K562 (cell line): Measurements from ENCODE around the gene FUT4. TPM values are rescaled to one million over a fixed set of nuclear protein-coding genes. Genes with fewer than 3 reads are reported as not detected.

Experiments used
- ATAC-seq: fragments of 200-7000 bp; cut with Tn5 transposase; 3 replicates; pipeline ENCODE4 v1.9.1; 2020; ENCODE audit warnings: moderate library complexity
- BruUV-seq: library from RNA; stranded (reverse); fragments of 400-500 nt; replicated peaks from 2 replicates; lab custom pipeline; 2021; lab: Mats Ljungman, UMichigan
- CTCF ChIA-PET: fragments of 300-600 bp; formaldehyde crosslinking; extraction: SDS; loops from one replicate; lab custom pipeline; 2021; ENCODE audit warnings: low intra/inter-chr PET ratio; lab: Yijun Ruan, JAX
- POLR2A ChIA-PET: fragments of 300-600, 350-650 bp; sonication (Branson Sonifier 250); formaldehyde crosslinking; extraction: SDS; loops from one replicate; lab custom pipeline; 2021; ENCODE audit warnings: antibody characterized with exemption, inconsistent platforms; lab: Yijun Ruan, JAX
- DNase-seq, 4 experiments: peaks; one replicate each; pipeline versions ENCODE4 v3.0.0 to v3.0.0-alpha.2; 2011 to 2018; ENCODE audit warnings: low spot score in 3 of 4, mixed read lengths in 3 of 4; ENCODE audit errors: extremely low read depth in 1 of 4
- FAIRE-seq: peaks from 2 replicates; lab custom pipeline; 2011; peaks lifted over from hg19 to GRCh38; lab: Jason Lieb, UNC
- H2AFZ ChIP-seq: 2 replicates; pipeline ENCODE4 v1.6.0; 2011; ENCODE audit warnings: low read depth, low read length, control low read depth, inconsistent platforms
- H3K27ac ChIP-seq: fragments of 200-600 bp; 3 replicates; pipeline ENCODE4 v1.8.0; 2011; ENCODE audit warnings: low read depth, mild to moderate bottlenecking, control low read depth, inconsistent platforms, low read length, moderate library complexity, mixed read lengths; ENCODE audit errors: extremely low read depth
- H3K27me3 ChIP-seq, 2 experiments: fragments of 300-600 bp in 1 of 2; 2 replicates in 1 of 2; 3 replicates in 1 of 2; pipeline versions ENCODE4 v1.6.0 to v1.8.0; 2011; ENCODE audit warnings: inconsistent platforms in 2 of 2, low read length in 2 of 2, mild to moderate bottlenecking in 1 of 2, mixed read lengths in 1 of 2, moderate library complexity in 1 of 2; ENCODE audit not compliant: control insufficient read depth in 2 of 2, insufficient read depth in 2 of 2
- H3K36me3 ChIP-seq: fragments of 300-600 bp; 3 replicates; pipeline ENCODE4 v1.8.0; 2011; ENCODE audit warnings: mild to moderate bottlenecking, low read length, inconsistent platforms; ENCODE audit not compliant: control insufficient read depth, insufficient read depth
- H3K4me1 ChIP-seq, 2 experiments: fragments of 200-600 bp in 1 of 2; replicated peaks in 1 of 2; 2 replicates in 1 of 2; 3 replicates in 1 of 2; pipeline versions ENCODE4 v1.5.1 to v1.8.0; 2011; ENCODE audit warnings: inconsistent platforms in 2 of 2, low read length in 2 of 2, mild to moderate bottlenecking in 1 of 2, mixed read lengths in 1 of 2, moderate library complexity in 1 of 2; ENCODE audit not compliant: control insufficient read depth in 2 of 2, insufficient read depth in 2 of 2
- H3K4me2 ChIP-seq: 2 replicates; pipeline ENCODE4 v1.6.1; 2011; ENCODE audit warnings: low read length, control low read depth, inconsistent platforms, mixed read lengths; ENCODE audit not compliant: insufficient read depth
- H3K4me3 ChIP-seq: fragments of 200-600 bp; sonication (generic), shearing (Covaris generic); 2 replicates; pipeline ENCODE4 v1.5.1; 2016; ENCODE audit warnings: control low read depth, inconsistent platforms
- H3K79me2 ChIP-seq: fragments of 200-600 bp; 3 replicates; pipeline ENCODE4 v1.8.0; 2011; ENCODE audit warnings: low read length, inconsistent platforms; ENCODE audit not compliant: control insufficient read depth, insufficient read depth
- H3K9ac ChIP-seq, 2 experiments: 2 replicates each; pipeline versions ENCODE4 v1.6.0 to v1.6.1; 2011; ENCODE audit warnings: low read depth in 2 of 2, low read length in 2 of 2, control low read depth in 1 of 2, inconsistent platforms in 1 of 2, mild to moderate bottlenecking in 1 of 2, mixed read lengths in 1 of 2; ENCODE audit not compliant: insufficient read depth in 1 of 2
- H3K9me1 ChIP-seq: one replicate; pipeline ENCODE4 v1.6.0; 2011; ENCODE audit warnings: inconsistent platforms, mild to moderate bottlenecking, low read length, moderate library complexity; ENCODE audit not compliant: control insufficient read depth, insufficient read depth
- H3K9me3 ChIP-seq: replicated peaks from 2 replicates; pipeline ENCODE4 v1.5.1; 2011; ENCODE audit warnings: low read depth, low read length, inconsistent platforms; ENCODE audit not compliant: control insufficient read depth, insufficient read depth
- H4K20me1 ChIP-seq: replicated peaks from 2 replicates; pipeline ENCODE4 v1.6.1; 2011; ENCODE audit warnings: low read length, inconsistent platforms, mixed read lengths; ENCODE audit not compliant: control insufficient read depth, insufficient read depth
- CBFA2T3 ChIP-seq: fragments of 450-650 bp; IDR thresholded peaks from 2 replicates; pipeline ENCODE4 v1.6.1; 2017
- MAZ ChIP-seq, 2 experiments: fragments of 450-650 bp in 1 of 2; sonication (generic) in 1 of 2; formaldehyde crosslinking; IDR thresholded peaks in 1 of 2; conservative IDR thresholded peaks in 1 of 2; 2 replicates each; pipeline versions ENCODE4 v1.4.0 to v1.5.0; 2020; ENCODE audit warnings: mild to moderate bottlenecking in 1 of 2, missing genetic modification reagents in 1 of 2
- ZC3H11A ChIP-seq: IDR thresholded peaks from 2 replicates; pipeline ENCODE4 v1.6.1; 2012; ENCODE audit warnings: low read depth, low read length, improper control_type of control experiment
- ZNF277 ChIP-seq: fragments of 250-450 bp; sonication (Bioruptor Pico); IDR thresholded peaks from 2 replicates; pipeline ENCODE4 v1.8.0; 2022; ENCODE audit warnings: inconsistent platforms, mild to moderate bottlenecking, moderate library complexity, borderline replicate concordance
- ZNF592 ChIP-seq: fragments of 450-650 bp; IDR thresholded peaks from 2 replicates; pipeline ENCODE4 v1.6.1; 2017; ENCODE audit warnings: antibody characterized with exemption, mild to moderate bottlenecking
- ZNF766 ChIP-seq: fragments of 200-800 bp; sonication (Bioruptor generic); conservative IDR thresholded peaks from 2 replicates; pipeline ENCODE4 v1.6.1; 2016; ENCODE audit warnings: missing genetic modification characterization, missing compliant biosample characterization
- ZNF780A ChIP-seq: fragments of 250-450 bp; sonication (Bioruptor Pico); IDR thresholded peaks from 2 replicates; pipeline ENCODE4 v1.5.0; 2021; ENCODE audit warnings: mild to moderate bottlenecking
- WGBS: fragments of 100-300 bp; shearing (Covaris generic); methylation state at CpG from one replicate; pipeline ENCODE4 v1.1.6; 2016; ENCODE audit warnings: low coverage, mixed read lengths; ENCODE audit not compliant: insufficient coverage; ENCODE audit errors: missing lambda C conversion rate; 5-methylcytosine and 5-hydroxymethylcytosine counted together
- in situ Hi-C: fragments of 300-500 bp; cut with MboI; formaldehyde crosslinking; loops from 4 replicates; pipeline ENCODE4 v1.15.0; 2018; ENCODE audit warnings: inconsistent platforms, mixed read lengths
- intact Hi-C: fragments of 100-400 bp; cut with micrococcal nuclease; formaldehyde crosslinking; loops from 2 replicates; pipeline ENCODE4 v1.14.2; 2022
- polyA plus RNA-seq, 8 experiments: library from polyadenylated mRNA; depleted of rRNA in 4 of 8; stranded (reverse) in 5 of 8; unstranded in 3 of 8; fragments of >200 nt; fragmentation: Nextera tagmentation in 2 of 8; fragmentation: Illumina TruSeq in 1 of 8; extraction: Ambion mirVana in 2 of 8; extraction: Trizol in 1 of 8; gene quantifications; 2 replicates each; pipeline versions ENCODE4 v1.2.1 to v1.2.3, GENCODE V29; 2011 to 2014; ENCODE audit warnings: inconsistent platforms in 1 of 8, missing spikeins in 1 of 8
- total RNA-seq, 7 experiments: library from RNA; depleted of rRNA in 6 of 7; stranded (reverse); fragments of >200 nt in 6 of 7; fragmentation: Illumina TruSeq in 2 of 7; extraction: Trizol in 2 of 7; gene quantifications; 2 replicates each; pipeline versions ENCODE4 v1.2.1 to v1.2.3, GENCODE V29; 2011 to 2021; ENCODE audit warnings: low replicate concordance in 1 of 7

Gene FUT4
- total and polyA plus RNA-seq, 9 of the 15 experiments (the other 6 are each of a cell fraction or from before 2014, with no cell fraction given), result 1.1 to 8.9 (median 5.5) TPM

GRCh38 chr11:94558932-94559331 lies 15.2 kb downstream of the FUT4 start:
- Histone ChIP-seq H2AFZ (peak overlapping the region; percentile 67), H3K27ac (peak overlapping the region; percentile 35; the same call in 1 of the 3 replicates), H3K4me3 (no peak overlapping the region), H3K36me3 (no peaks in the 10 kb centered on the region), H3K79me2 (no peaks in the 10 kb centered on the region), H3K27me3 (no peaks in the 10 kb centered on the region; a peak in 1 of 5 replicates), H3K9ac (no peak overlapping the region; a peak in 1 of 4 replicates), H4K20me1 (no peaks in the 10 kb centered on the region), H3K4me1 (peaks cover 0 to 24% of the 10 kb centered on the region in 2 experiments; a peak in 4 of 5 replicates), H3K4me2 (no peak overlapping the region; the same call in 1 of the 2 replicates), H3K9me3 (no peaks in the 10 kb centered on the region), H3K9me1 (no peaks in the 10 kb centered on the region)
- WGBS, result 16% methylated on average over 4 of the region's 4 CpGs
- intact Hi-C loops, result no loop called here
- peak; percentile 68 for ATAC-seq
- peak in 1 of 4 experiments; percentile 55 for DNase-seq
- FAIRE-seq, result no peak
- in situ Hi-C loops, result no loop called here
- POLR2A ChIA-PET, result interaction anchor here (0.6 to 1.6 kb wide), 3 partner anchors 12 to 545 kb away, joined by 3 to 5 read pairs (median 3); no protein-coding TSS in a partner anchor
- no TSS peak for BruUV-seq
- CTCF ChIA-PET, result no interaction called here
- peak in 1 of 2 experiments; percentile 20; a peak in 1 of 4 replicates for TF ChIP-seq MAZ (CRISPR knock-in tag; conservative IDR thresholded peaks at IDR 0.05 in 1 of 2, IDR thresholded peaks at IDR 0.05 in 1 of 2)
- TF ChIP-seq ZNF780A (CRISPR knock-in tag), result no peak
- TF ChIP-seq ZNF592, result peak; percentile 12; the same call in 1 of the 2 replicates
- no peak for TF ChIP-seq ZNF277 (CRISPR knock-in tag)
- TF ChIP-seq ZNF766, result no peak
- peak; percentile 27 for TF ChIP-seq CBFA2T3
- no peak for TF ChIP-seq ZC3H11A
- TF ChIP-seq, all 486 proteins: peak for 3
